Smooth muscle cell (in vitro differentiated cells): ENCODE data around the gene TMEM44. TPM values are rescaled to one million over a fixed set of nuclear protein-coding genes. Genes with fewer than 3 reads are reported as not detected.
"Not testable (repeated sequence)": the region's sequence is repeated elsewhere in the genome, so short reads cannot be mapped to it uniquely, and the experiment has no call there.

Experiments
- DNase-seq: peaks from one replicate; lab custom pipeline; 2025; ENCODE audit not compliant: unreplicated experiment; lab: John Stamatoyannopoulos, UW
- H2AFZ ChIP-seq: fragments of 200-600 bp; sonication (generic); 2 replicates; pipeline ENCODE4 v1.6.0; 2016; ENCODE audit warnings: antibody characterized with exemption, low read depth, mild to moderate bottlenecking
- H3F3A ChIP-seq: fragments of 200-600 bp; sonication (generic); 2 replicates; pipeline ENCODE4 v1.6.0; 2017; ENCODE audit warnings: antibody characterized with exemption, low read depth
- H3K27ac ChIP-seq: fragments of 200-600 bp; sonication (generic); 2 replicates; pipeline ENCODE4 v1.5.1; 2016; ENCODE audit warnings: low read depth, mild to moderate bottlenecking
- H3K27me3 ChIP-seq: fragments of 200-600 bp; sonication (generic); 2 replicates; pipeline ENCODE4 v1.6.1; 2016; ENCODE audit warnings: low read depth, mild to moderate bottlenecking
- H3K36me3 ChIP-seq: fragments of 200-600 bp; sonication (generic); 2 replicates; pipeline ENCODE4 v1.5.1; 2016; ENCODE audit warnings: low read depth
- H3K4me1 ChIP-seq: fragments of 200-600 bp; sonication (generic); 2 replicates; pipeline ENCODE4 v1.5.1; 2016; ENCODE audit warnings: low read depth
- H3K4me2 ChIP-seq: fragments of 200-600 bp; sonication (generic); 2 replicates; pipeline ENCODE4 v1.6.0; 2016; ENCODE audit warnings: mild to moderate bottlenecking
- H3K4me3 ChIP-seq: fragments of 200-600 bp; sonication (generic); 2 replicates; pipeline ENCODE4 v1.5.1; 2016; ENCODE audit warnings: mild to moderate bottlenecking
- H3K79me2 ChIP-seq: fragments of 200-600 bp; sonication (generic); 2 replicates; pipeline ENCODE4 v1.6.0; 2016; ENCODE audit warnings: low read depth, mild to moderate bottlenecking
- H3K9ac ChIP-seq: fragments of 200-600 bp; sonication (generic); 2 replicates; pipeline ENCODE4 v1.6.0; 2016; ENCODE audit warnings: low read depth
- H3K9me3 ChIP-seq: fragments of 200-600 bp; sonication (generic); replicated peaks from 2 replicates; pipeline ENCODE4 v1.5.1; 2016; ENCODE audit warnings: low read depth
- H4K20me1 ChIP-seq: fragments of 200-600 bp; sonication (generic); 2 replicates; pipeline ENCODE4 v1.6.0; 2016; ENCODE audit warnings: low read depth
- CTCF ChIP-seq: fragments of 200-600 bp; sonication (generic); IDR thresholded peaks from 2 replicates; pipeline ENCODE4 v1.5.1; 2017; ENCODE audit warnings: borderline replicate concordance, mild to moderate bottlenecking, antibody characterized with exemption; ENCODE audit not compliant: insufficient read depth, poor library complexity, severe bottlenecking
- WGBS: methylation state at CpG from one replicate; pipeline ENCODE4 v1.1.7; 2016; ENCODE audit warnings: low lambda C conversion rate; 5-methylcytosine and 5-hydroxymethylcytosine counted together
- polyA plus RNA-seq: library from polyadenylated mRNA; unstranded; fragments of >200 nt; fragmentation: Nextera tagmentation; extraction: Ambion mirVana; gene quantifications from 2 replicates; pipeline ENCODE4 v1.2.1, GENCODE V29; 2016
- total RNA-seq: library from RNA; depleted of rRNA; stranded (reverse); fragments of >200 nt; gene quantifications from 2 replicates; pipeline ENCODE4 v1.2.3, GENCODE V29; 2014

Gene TMEM44
- total and polyA plus RNA-seq, 2 experiments from 2014 or later: 12.7 to 18.4 TPM

GRCh38 chr3:194547042-194547441 is 86.2 kb downstream of the TMEM44 start:
- no peaks in the 10 kb centered on the region for H4K20me1 ChIP-seq
- H2AFZ ChIP-seq: no peak overlapping the region
- H3K27me3 ChIP-seq: no peaks in the 10 kb centered on the region
- H3K9ac ChIP-seq: no peak overlapping the region
- peaks cover 4% of the 10 kb centered on the region for H3K4me1 ChIP-seq
- no peaks in the 10 kb centered on the region for H3K79me2 ChIP-seq
- no peaks in the 10 kb centered on the region for H3K36me3 ChIP-seq
- no peak overlapping the region for H3K4me3 ChIP-seq
- no peak overlapping the region for H3K27ac ChIP-seq
- H3F3A ChIP-seq: peaks cover 3% of the 10 kb centered on the region
- 66% methylated on average over 3 of the region's 3 CpGs for WGBS
- H3K9me3 ChIP-seq: no peaks in the 10 kb centered on the region
- H3K4me2 ChIP-seq: no peak overlapping the region
- DNase-seq: no peak
- TF ChIP-seq CTCF: no peak

- not testable (repeated sequence) for H4K20me1 ChIP-seq, H3K36me3 ChIP-seq, H3F3A ChIP-seq, H3K27me3 ChIP-seq, DNase-seq, H3K79me2 ChIP-seq, H3K9me3 ChIP-seq, H3K4me2 ChIP-seq, H3K27ac ChIP-seq, H3K9ac ChIP-seq, H2AFZ ChIP-seq, H3K4me1 ChIP-seq, H3K4me3 ChIP-seq
- 95% methylated on average over 7 of the region's 7 CpGs for WGBS
These were observed 87.7 kb downstream of the TMEM44 start for GRCh38 chr3:194545538-194545937.

- Histone ChIP-seq H3F3A (no peaks in the 10 kb centered on the region), H3K4me3 (no peak overlapping the region), H3K4me1 (no peaks in the 10 kb centered on the region), H3K9me3 (no peaks in the 10 kb centered on the region), H3K36me3 (no peaks in the 10 kb centered on the region), H3K79me2 (no peaks in the 10 kb centered on the region), H3K27ac (no peak overlapping the region), H3K4me2 (no peak overlapping the region), H3K9ac (no peak overlapping the region), H2AFZ (no peak overlapping the region), H3K27me3 (no peaks in the 10 kb centered on the region), H4K20me1 (no peaks in the 10 kb centered on the region)
- no peak for DNase-seq
- TF ChIP-seq CTCF: no peak
- 89% methylated on average over 8 of the region's 8 CpGs for WGBS
These were observed 89.7 kb downstream of the TMEM44 start for GRCh38 chr3:194543550-194543949.

- H4K20me1 ChIP-seq: no peaks in the 10 kb centered on the region
- H3K27ac ChIP-seq: no peak overlapping the region
- no peak overlapping the region for H3K4me2 ChIP-seq
- no peaks in the 10 kb centered on the region for H3K9me3 ChIP-seq
- no peaks in the 10 kb centered on the region for H3K4me1 ChIP-seq
- WGBS: 99% methylated on average over 8 of the region's 8 CpGs
- no peak for TF ChIP-seq CTCF
- no peaks in the 10 kb centered on the region for H3K36me3 ChIP-seq
- no peak overlapping the region for H3K9ac ChIP-seq
- H3K27me3 ChIP-seq: no peaks in the 10 kb centered on the region
- no peaks in the 10 kb centered on the region for H3K79me2 ChIP-seq
- H3F3A ChIP-seq: no peaks in the 10 kb centered on the region
- H3K4me3 ChIP-seq: no peak overlapping the region
- no peak overlapping the region for H2AFZ ChIP-seq
- DNase-seq: no peak
These were observed 91.7 kb downstream of the TMEM44 start for GRCh38 chr3:194541483-194541882.
